ENCODE measurements around the gene SKI.

Gene SKI

DNA sequence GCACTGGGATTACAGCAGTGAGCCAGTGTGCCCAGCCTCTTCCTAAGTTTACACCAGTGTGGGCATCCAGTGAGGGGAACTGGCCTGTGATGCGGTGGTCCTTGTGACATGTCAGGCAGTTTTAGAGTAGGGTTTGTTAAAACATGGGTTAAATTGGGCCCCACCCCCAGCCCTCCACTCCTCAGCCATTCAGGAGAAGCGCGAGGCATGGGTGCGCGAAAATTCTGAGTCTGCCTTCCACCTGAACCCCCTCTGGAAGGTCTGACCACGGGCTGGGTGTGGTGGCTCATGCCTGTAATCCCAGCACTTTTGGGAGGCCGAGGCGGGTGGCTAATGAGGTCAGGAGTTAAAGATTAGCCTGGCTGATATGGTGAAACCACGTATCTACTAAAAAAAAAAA, 51.7 kb downstream of the SKI start:
- H3K27ac ChIP-seq (ENCODE audit: low read length): no peak overlapping the region
- ATAC-seq (ENCODE audit: insufficient read depth, low read depth): no peak

DNA sequence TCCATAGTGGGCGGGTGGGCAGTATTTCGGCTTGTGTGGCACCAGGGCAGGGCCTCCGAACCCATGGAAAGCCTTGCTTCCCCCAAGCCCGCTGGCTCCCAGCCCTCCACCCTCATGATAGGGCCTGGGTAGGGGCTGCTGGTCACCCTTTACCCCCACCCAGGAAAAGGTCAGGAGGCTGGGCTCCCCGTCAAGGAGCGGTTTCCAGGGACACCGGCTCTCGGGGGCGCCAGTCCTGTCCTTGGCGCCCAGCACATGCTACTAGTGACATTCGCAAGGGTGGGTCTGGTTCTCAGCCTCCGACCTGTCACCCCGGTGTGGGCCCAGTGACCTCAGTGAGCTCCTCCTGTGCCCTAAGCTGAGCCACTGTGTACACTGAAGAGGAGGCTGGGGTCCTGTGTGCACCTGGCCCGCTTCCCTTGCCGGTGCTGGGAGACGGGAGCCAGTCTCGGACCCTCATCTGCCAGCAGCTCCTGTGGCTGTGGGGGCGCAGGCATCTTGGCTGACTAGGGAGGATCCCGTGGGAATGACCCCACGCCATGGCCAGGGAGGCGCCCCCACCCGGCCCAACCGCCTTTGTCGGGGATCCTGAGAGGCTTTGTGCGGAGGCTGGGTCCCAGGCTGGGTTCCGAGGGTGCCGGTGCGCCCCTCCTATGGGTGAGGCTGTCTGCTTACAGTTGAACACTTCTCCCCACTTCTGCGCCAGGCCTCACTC, 54.6 kb downstream of the SKI start:
- no peaks in the 10 kb centered on the region for H3K27me3 ChIP-seq (ENCODE audit: insufficient read depth, low read length, poor library complexity)
- H4K20me1 ChIP-seq (ENCODE audit: insufficient read depth, low read length): peaks cover 59% of the 10 kb centered on the region
- TF ChIP-seq, protein P1, sequence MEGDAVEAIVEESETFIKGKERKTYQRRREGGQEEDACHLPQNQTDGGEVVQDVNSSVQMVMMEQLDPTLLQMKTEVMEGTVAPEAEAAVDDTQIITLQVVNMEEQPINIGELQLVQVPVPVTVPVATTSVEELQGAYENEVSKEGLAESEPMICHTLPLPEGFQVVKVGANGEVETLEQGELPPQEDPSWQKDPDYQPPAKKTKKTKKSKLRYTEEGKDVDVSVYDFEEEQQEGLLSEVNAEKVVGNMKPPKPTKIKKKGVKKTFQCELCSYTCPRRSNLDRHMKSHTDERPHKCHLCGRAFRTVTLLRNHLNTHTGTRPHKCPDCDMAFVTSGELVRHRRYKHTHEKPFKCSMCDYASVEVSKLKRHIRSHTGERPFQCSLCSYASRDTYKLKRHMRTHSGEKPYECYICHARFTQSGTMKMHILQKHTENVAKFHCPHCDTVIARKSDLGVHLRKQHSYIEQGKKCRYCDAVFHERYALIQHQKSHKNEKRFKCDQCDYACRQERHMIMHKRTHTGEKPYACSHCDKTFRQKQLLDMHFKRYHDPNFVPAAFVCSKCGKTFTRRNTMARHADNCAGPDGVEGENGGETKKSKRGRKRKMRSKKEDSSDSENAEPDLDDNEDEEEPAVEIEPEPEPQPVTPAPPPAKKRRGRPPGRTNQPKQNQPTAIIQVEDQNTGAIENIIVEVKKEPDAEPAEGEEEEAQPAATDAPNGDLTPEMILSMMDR (IDR thresholded peaks at IDR 0.05; ENCODE audit: borderline replicate concordance, extremely low read depth, low read length, poor library complexity, severe bottlenecking): no peak
- TF ChIP-seq EZH2 (IDR thresholded peaks at IDR 0.05; ENCODE audit: borderline replicate concordance, low read depth, low read length, severe bottlenecking): no peak
- H3K79me2 ChIP-seq (ENCODE audit: insufficient read depth, low read length): peaks cover 32% of the 10 kb centered on the region
- no peaks in the 10 kb centered on the region for H3K9me3 ChIP-seq (ENCODE audit: insufficient read depth, low read length, severe bottlenecking)
- ATAC-seq (ENCODE audit: insufficient read depth, low read depth): no peak
- H3K4me1 ChIP-seq (ENCODE audit: insufficient read depth, low read length): peaks cover 6% of the 10 kb centered on the region; the same call in 1 of the 2 replicates
- H2AFZ ChIP-seq (ENCODE audit: low read depth, low read length): no peak overlapping the region
- no peak overlapping the region for H3K9ac ChIP-seq (ENCODE audit: low read depth, low read length)
- peaks cover 2% of the 10 kb centered on the region for H3K36me3 ChIP-seq (ENCODE audit: insufficient read depth, low read length)
- H3K27ac ChIP-seq (ENCODE audit: low read length): no peak overlapping the region
- H3K4me3 ChIP-seq (ENCODE audit: low read depth in 1 of 2, low read length in 2 of 2): no peak overlapping the region
- no peak overlapping the region for H3K4me2 ChIP-seq (ENCODE audit: insufficient read depth, low read length)
- no peak for DNase-seq

More for the DNA sequence above, 51.7 kb downstream of the SKI start:
- Histone ChIP-seq H2AFZ (ENCODE audit: low read depth, low read length) (no peak overlapping the region), H4K20me1 (ENCODE audit: insufficient read depth, low read length) (peaks cover 64% of the 10 kb centered on the region), H3K36me3 (ENCODE audit: insufficient read depth, low read length) (peaks cover 7% of the 10 kb centered on the region), H3K79me2 (ENCODE audit: insufficient read depth, low read length) (peaks cover 41% of the 10 kb centered on the region), H3K4me2 (ENCODE audit: insufficient read depth, low read length) (no peak overlapping the region), H3K9ac (ENCODE audit: low read depth, low read length) (no peak overlapping the region), H3K27me3 (ENCODE audit: insufficient read depth, low read length, poor library complexity) (no peaks in the 10 kb centered on the region), H3K4me1 (ENCODE audit: insufficient read depth, low read length) (peaks cover 26% of the 10 kb centered on the region), H3K4me3 (ENCODE audit: low read depth in 1 of 2, low read length in 2 of 2) (no peak overlapping the region), H3K9me3 (ENCODE audit: insufficient read depth, low read length, severe bottlenecking) (no peaks in the 10 kb centered on the region)
- TF ChIP-seq, protein P1 (IDR thresholded peaks at IDR 0.05; ENCODE audit: borderline replicate concordance, extremely low read depth, low read length, poor library complexity, severe bottlenecking): no peak
- no peak for TF ChIP-seq EZH2 (IDR thresholded peaks at IDR 0.05; ENCODE audit: borderline replicate concordance, low read depth, low read length, severe bottlenecking)
- DNase-seq: no peak

DNA sequence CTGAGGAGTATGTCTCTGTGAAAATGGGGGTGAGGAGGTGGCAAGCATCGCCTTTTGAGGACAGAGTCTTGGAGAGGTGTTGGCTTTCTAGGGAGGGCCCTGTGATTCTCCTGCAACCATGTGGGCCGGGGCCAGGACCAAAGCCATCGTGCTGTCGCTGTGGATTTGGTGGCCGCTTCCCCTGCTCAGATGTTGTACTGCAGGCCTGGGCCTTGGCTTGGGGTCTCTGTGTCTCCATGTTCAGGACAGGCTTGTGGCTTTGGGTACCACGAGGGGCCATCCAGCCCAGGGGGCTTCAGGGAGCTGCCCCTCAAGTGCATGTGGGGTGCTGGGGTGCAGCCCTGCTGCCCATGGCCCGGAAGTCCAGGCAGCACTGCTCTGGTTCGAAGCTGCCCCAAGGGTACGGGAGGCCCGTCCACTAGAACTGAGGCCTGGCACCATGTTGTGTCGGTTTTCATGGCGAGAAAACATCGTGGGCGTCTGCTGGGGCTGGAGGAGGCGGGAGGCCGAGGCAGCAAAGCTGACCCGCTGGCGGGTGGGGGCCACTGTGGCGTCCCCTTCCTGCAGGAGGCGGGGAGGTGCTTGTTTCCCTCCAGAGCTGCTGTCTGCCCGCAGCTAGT, 55.4 kb downstream of the SKI start:
- TF ChIP-seq, protein P1 (IDR thresholded peaks at IDR 0.05; ENCODE audit: borderline replicate concordance, extremely low read depth, low read length, poor library complexity, severe bottlenecking): no peak
- TF ChIP-seq EZH2 (IDR thresholded peaks at IDR 0.05; ENCODE audit: borderline replicate concordance, low read depth, low read length, severe bottlenecking): no peak
- Histone ChIP-seq H3K36me3 (ENCODE audit: insufficient read depth, low read length) (no peaks in the 10 kb centered on the region), H3K4me2 (ENCODE audit: insufficient read depth, low read length) (no peak overlapping the region), H3K79me2 (ENCODE audit: insufficient read depth, low read length) (peaks cover 29% of the 10 kb centered on the region), H3K4me3 (ENCODE audit: low read depth in 1 of 2, low read length in 2 of 2) (no peak overlapping the region), H2AFZ (ENCODE audit: low read depth, low read length) (no peak overlapping the region), H3K27me3 (ENCODE audit: insufficient read depth, low read length, poor library complexity) (no peaks in the 10 kb centered on the region), H3K9me3 (ENCODE audit: insufficient read depth, low read length, severe bottlenecking) (no peaks in the 10 kb centered on the region), H3K27ac (ENCODE audit: low read length) (no peak overlapping the region), H3K9ac (ENCODE audit: low read depth, low read length) (no peak overlapping the region), H3K4me1 (ENCODE audit: insufficient read depth, low read length) (peaks cover 10% of the 10 kb centered on the region), H4K20me1 (ENCODE audit: insufficient read depth, low read length) (peaks cover 57% of the 10 kb centered on the region)
- ATAC-seq (ENCODE audit: insufficient read depth, low read depth): no peak
- no peak for DNase-seq
